HEK293 (cell line): ENCODE results near the gene LMTK2.

ENCODE experiments used
- CTCF ChIA-PET: fragments of 350-600 bp; formaldehyde crosslinking; extraction: SDS; loops from one replicate; lab custom pipeline; 2021; ENCODE audit warnings: antibody characterized with exemption; lab: Yijun Ruan, JAX
- POLR2A ChIA-PET: fragments of 300-600 bp; formaldehyde crosslinking; extraction: SDS; loops from one replicate; lab custom pipeline; 2020; ENCODE audit warnings: antibody characterized with exemption, inconsistent platforms; lab: Yijun Ruan, JAX
- H3K27ac ChIP-seq: fragments of 200-500 bp; sonication (Bioruptor generic); 2 replicates; pipeline ENCODE4 v1.5.1; 2014; ENCODE audit warnings: low read depth, low read length, control low read depth, inconsistent platforms; ENCODE audit errors: extremely low read depth
- H3K36me3 ChIP-seq, 2 experiments: fragments of 200-500 bp in 1 of 2; sonication (Bioruptor generic) in 1 of 2; 1 replicate in 1 of 2; 2 replicates in 1 of 2; pipeline ENCODE4 v1.5.1; 2014 to 2017; ENCODE audit warnings: inconsistent platforms in 2 of 2, low read length in 2 of 2; ENCODE audit not compliant: control insufficient read depth in 2 of 2, insufficient read depth in 1 of 2
- H3K4me1 ChIP-seq: fragments of 200-500 bp; sonication (Bioruptor generic); 2 replicates; pipeline ENCODE4 v1.5.1; 2014; ENCODE audit warnings: mild to moderate bottlenecking, low read length, inconsistent platforms; ENCODE audit not compliant: control insufficient read depth, insufficient read depth
- H3K4me3 ChIP-seq: 2 replicates; pipeline ENCODE4 v1.5.1; 2011; ENCODE audit warnings: low read depth, mild to moderate bottlenecking, control low read depth, low read length, moderate library complexity
- H3K9me3 ChIP-seq: fragments of 200-500 bp; sonication (Bioruptor generic); 2 replicates; pipeline ENCODE4 v1.5.1; 2014; ENCODE audit warnings: low read depth, low read length, inconsistent platforms; ENCODE audit not compliant: control insufficient read depth, insufficient read depth
- GLIS2 ChIP-seq: fragments of 450-650 bp; formaldehyde crosslinking; IDR thresholded peaks from 2 replicates; pipeline ENCODE4 v1.5.1; 2016; ENCODE audit warnings: missing biosample characterization, missing genetic modification characterization
- IKZF3 ChIP-seq: fragments of 450-650 bp; IDR thresholded peaks from 2 replicates; pipeline ENCODE4 v1.5.0; 2018; ENCODE audit warnings: missing biosample characterization, mild to moderate bottlenecking, missing genetic modification characterization, moderate library complexity
- WT1 ChIP-seq: fragments of 450-650 bp; formaldehyde crosslinking; IDR thresholded peaks from 2 replicates; pipeline ENCODE4 v1.5.1; 2016; ENCODE audit warnings: missing biosample characterization, missing genetic modification characterization
- ZBTB10 ChIP-seq: fragments of 450-650 bp; formaldehyde crosslinking; IDR thresholded peaks from 2 replicates; pipeline ENCODE4 v1.5.1; 2016; ENCODE audit warnings: missing biosample characterization, missing genetic modification characterization
- ZBTB8A ChIP-seq: fragments of 450-650 bp; formaldehyde crosslinking; IDR thresholded peaks from 2 replicates; pipeline ENCODE4 v1.5.1; 2016; ENCODE audit warnings: missing biosample characterization, missing genetic modification characterization
- ZNF10 ChIP-seq: fragments of 450-650 bp; formaldehyde crosslinking; IDR thresholded peaks from 2 replicates; pipeline ENCODE4 v1.5.1; 2017; ENCODE audit warnings: missing biosample characterization, missing genetic modification characterization
- ZNF140 ChIP-seq: fragments of 450-650 bp; formaldehyde crosslinking; IDR thresholded peaks from 2 replicates; pipeline ENCODE4 v1.5.1; 2016; ENCODE audit warnings: missing biosample characterization, missing genetic modification characterization
- ZNF184 ChIP-seq: fragments of 450-650 bp; IDR thresholded peaks from 2 replicates; pipeline ENCODE4 v1.5.1; 2018; ENCODE audit warnings: missing biosample characterization, mild to moderate bottlenecking, missing genetic modification characterization
- ZNF23 ChIP-seq: fragments of 450-650 bp; formaldehyde crosslinking; IDR thresholded peaks from 2 replicates; pipeline ENCODE4 v1.5.1; 2016; ENCODE audit warnings: missing biosample characterization, missing genetic modification characterization, borderline replicate concordance
- ZNF350 ChIP-seq: fragments of 450-650 bp; formaldehyde crosslinking; IDR thresholded peaks from 2 replicates; pipeline ENCODE4 v1.5.0; 2017; ENCODE audit warnings: missing biosample characterization, mild to moderate bottlenecking, missing genetic modification characterization
- ZNF433 ChIP-seq: fragments of 450-650 bp; formaldehyde crosslinking; IDR thresholded peaks from 2 replicates; pipeline ENCODE4 v1.5.1; 2016; ENCODE audit warnings: missing biosample characterization, missing genetic modification characterization, low read depth
- ZNF529 ChIP-seq: fragments of 450-650 bp; formaldehyde crosslinking; IDR thresholded peaks from 2 replicates; pipeline ENCODE4 v1.5.1; 2017; ENCODE audit warnings: missing genetic modification characterization, missing biosample characterization; ENCODE audit not compliant: insufficient replicate concordance
- ZNF571 ChIP-seq: fragments of 450-650 bp; formaldehyde crosslinking; IDR thresholded peaks from 2 replicates; pipeline ENCODE4 v1.5.0; 2017; ENCODE audit warnings: missing biosample characterization, missing genetic modification characterization
- ZNF610 ChIP-seq: fragments of 450-650 bp; formaldehyde crosslinking; IDR thresholded peaks from 2 replicates; pipeline ENCODE4 v1.5.1; 2016; ENCODE audit warnings: missing biosample characterization, missing genetic modification characterization, borderline replicate concordance
- ZNF670 ChIP-seq: fragments of 450-650 bp; formaldehyde crosslinking; IDR thresholded peaks from 2 replicates; pipeline ENCODE4 v1.5.1; 2016; ENCODE audit warnings: missing biosample characterization, missing genetic modification characterization, low read depth
- TF ChIP-seq, protein P1 (sequence below): fragments of 450-650 bp; formaldehyde crosslinking; IDR thresholded peaks from 2 replicates; pipeline ENCODE4 v1.5.1; 2016; ENCODE audit warnings: missing biosample characterization, missing genetic modification characterization

LMTK2 gene

GRCh38 chr7:98149116-98149692 lies 42.5 kb downstream of the LMTK2 start (continued):
- no peak for TF ChIP-seq ZBTB8A (tag by site-specific recombination)
- no peak for TF ChIP-seq ZNF571 (tag by site-specific recombination)
- no peak for TF ChIP-seq GLIS2
- TF ChIP-seq ZBTB10 (tag by site-specific recombination), result no peak
- no peak for TF ChIP-seq ZNF610

GRCh38 chr7:98151884-98152283 lies 45.2 kb downstream of the LMTK2 start:
- no peaks in the 10 kb centered on the region for H3K4me1 ChIP-seq
- H3K27ac ChIP-seq, result no peak overlapping the region
- peaks cover 13 to 41% of the 10 kb centered on the region in 2 experiments; a peak in 2 of 3 replicates for H3K36me3 ChIP-seq
- CTCF ChIA-PET, result interaction anchor here (2.3 kb wide), 1 partner anchor 17 kb away, joined by 8 read pairs; no protein-coding TSS in a partner anchor
- POLR2A ChIA-PET, result no interaction called here
- H3K4me3 ChIP-seq, result no peak overlapping the region
- H3K9me3 ChIP-seq, result no peaks in the 10 kb centered on the region
- no peak for TF ChIP-seq ZNF350 (tag by site-specific recombination)
- no peak for TF ChIP-seq WT1 (tag by site-specific recombination)
- no peak for TF ChIP-seq ZNF433 (tag by site-specific recombination)
- TF ChIP-seq IKZF3, result no peak
- TF ChIP-seq GLIS2, result no peak
- no peak for TF ChIP-seq ZNF184 (tag by site-specific recombination)

- Histone ChIP-seq H3K4me3 (no peak overlapping the region), H3K36me3 (peaks cover 22 to 46% of the 10 kb centered on the region in 2 experiments), H3K4me1 (no peaks in the 10 kb centered on the region), H3K9me3 (no peaks in the 10 kb centered on the region), H3K27ac (no peak overlapping the region)
- POLR2A ChIA-PET, result interaction anchor here (0.6 kb wide), 1 partner anchor 124 kb away, joined by 5 read pairs; no protein-coding TSS in a partner anchor
- TF ChIP-seq ZNF140 (tag by site-specific recombination) (no peak), ZNF10 (peak; percentile 94)
- CTCF ChIA-PET, result interaction anchor here (0.7 to 1.4 kb wide), 2 partner anchors 10 to 12 kb away, joined by 3 to 4 read pairs; no protein-coding TSS in a partner anchor
Observed at GRCh38 chr7:98156700-98157099, 50.0 kb downstream of the LMTK2 start.

GRCh38 chr7:98157761-98158160 lies 51.1 kb downstream of the LMTK2 start:
- Histone ChIP-seq H3K4me1 (no peaks in the 10 kb centered on the region), H3K9me3 (no peaks in the 10 kb centered on the region), H3K4me3 (no peak overlapping the region), H3K36me3 (peaks cover 22 to 37% of the 10 kb centered on the region in 2 experiments), H3K27ac (no peak overlapping the region)
- POLR2A ChIA-PET, result no interaction called here
- TF ChIP-seq ZNF670 (no peak), ZNF23 (tag by site-specific recombination) (no peak), ZNF529 (peak; percentile 92)
- TF ChIP-seq, protein P1, sequence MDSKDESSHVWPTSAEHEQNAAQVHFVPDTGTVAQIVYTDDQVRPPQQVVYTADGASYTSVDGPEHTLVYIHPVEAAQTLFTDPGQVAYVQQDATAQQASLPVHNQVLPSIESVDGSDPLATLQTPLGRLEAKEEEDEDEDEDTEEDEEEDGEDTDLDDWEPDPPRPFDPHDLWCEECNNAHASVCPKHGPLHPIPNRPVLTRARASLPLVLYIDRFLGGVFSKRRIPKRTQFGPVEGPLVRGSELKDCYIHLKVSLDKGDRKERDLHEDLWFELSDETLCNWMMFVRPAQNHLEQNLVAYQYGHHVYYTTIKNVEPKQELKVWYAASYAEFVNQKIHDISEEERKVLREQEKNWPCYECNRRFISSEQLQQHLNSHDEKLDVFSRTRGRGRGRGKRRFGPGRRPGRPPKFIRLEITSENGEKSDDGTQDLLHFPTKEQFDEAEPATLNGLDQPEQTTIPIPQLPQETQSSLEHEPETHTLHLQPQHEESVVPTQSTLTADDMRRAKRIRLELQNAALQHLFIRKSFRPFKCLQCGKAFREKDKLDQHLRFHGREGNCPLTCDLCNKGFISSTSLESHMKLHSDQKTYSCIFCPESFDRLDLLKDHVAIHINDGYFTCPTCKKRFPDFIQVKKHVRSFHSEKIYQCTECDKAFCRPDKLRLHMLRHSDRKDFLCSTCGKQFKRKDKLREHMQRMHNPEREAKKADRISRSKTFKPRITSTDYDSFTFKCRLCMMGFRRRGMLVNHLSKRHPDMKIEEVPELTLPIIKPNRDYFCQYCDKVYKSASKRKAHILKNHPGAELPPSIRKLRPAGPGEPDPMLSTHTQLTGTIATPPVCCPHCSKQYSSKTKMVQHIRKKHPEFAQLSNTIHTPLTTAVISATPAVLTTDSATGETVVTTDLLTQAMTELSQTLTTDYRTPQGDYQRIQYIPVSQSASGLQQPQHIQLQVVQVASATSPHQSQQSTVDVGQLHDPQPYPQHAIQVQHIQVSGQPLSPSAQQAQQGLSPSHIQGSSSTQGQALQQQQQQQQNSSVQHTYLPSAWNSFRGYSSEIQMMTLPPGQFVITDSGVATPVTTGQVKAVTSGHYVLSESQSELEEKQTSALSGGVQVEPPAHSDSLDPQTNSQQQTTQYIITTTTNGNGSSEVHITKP (tag by site-specific recombination), result no peak
- CTCF ChIA-PET, result interaction anchor here (3.1 kb wide), 1 partner anchor 11 kb away, joined by 14 read pairs; no protein-coding TSS in a partner anchor
